Neural cell (in vitro differentiated cells): ENCODE results near the gene METTL24. TPM values are rescaled to one million over a fixed set of nuclear protein-coding genes. Genes with fewer than 3 reads are reported as not detected.

Source experiments
- H2AFZ ChIP-seq: fragments of 200-600, 300-800 bp; sonication (generic), shearing (Covaris generic); 2 replicates; pipeline ENCODE4 v1.6.0; 2014; ENCODE audit warnings: low read depth, mild to moderate bottlenecking, antibody characterized with exemption, low read length, moderate library complexity
- H3F3A ChIP-seq: fragments of 200-600 bp; shearing (Covaris generic); 2 replicates; pipeline ENCODE4 v1.6.1; 2016; ENCODE audit warnings: mild to moderate bottlenecking, moderate library complexity, mixed read lengths, antibody characterized with exemption, low read length; ENCODE audit not compliant: insufficient read depth, poor library complexity, severe bottlenecking
- H3K27ac ChIP-seq: fragments of 200-600, 300-800 bp; sonication (generic), shearing (Covaris generic); 2 replicates; pipeline ENCODE4 v1.5.1; 2014; ENCODE audit warnings: mild to moderate bottlenecking, low read length, moderate library complexity
- H3K27me3 ChIP-seq: fragments of 300-800, 200-600 bp; sonication (generic), shearing (Covaris generic); 2 replicates; pipeline ENCODE4 v1.6.0; 2014; ENCODE audit warnings: mild to moderate bottlenecking, low read depth, low read length, moderate library complexity; ENCODE audit not compliant: insufficient read depth
- H3K36me3 ChIP-seq: fragments of 300-800, 200-600 bp; sonication (generic), shearing (Covaris generic); 2 replicates; pipeline ENCODE4 v1.5.1; 2014; ENCODE audit warnings: mild to moderate bottlenecking, antibody characterized with exemption, low read length, moderate library complexity; ENCODE audit not compliant: insufficient read depth
- H3K4me2 ChIP-seq: fragments of 300-800, 200-600 bp; sonication (generic), shearing (Covaris generic); 2 replicates; pipeline ENCODE4 v1.6.0; 2014; ENCODE audit warnings: mild to moderate bottlenecking, low read length
- H3K4me3 ChIP-seq: fragments of 300-800, 200-600 bp; sonication (generic), shearing (Covaris generic); 2 replicates; pipeline ENCODE4 v1.5.1; 2014; ENCODE audit warnings: mild to moderate bottlenecking, low read length, moderate library complexity
- H3K79me2 ChIP-seq: fragments of 200-600 bp; shearing (Covaris generic); replicated peaks from 2 replicates; pipeline ENCODE4 v1.6.0; 2014; ENCODE audit warnings: mild to moderate bottlenecking, low read length, moderate library complexity; ENCODE audit not compliant: insufficient read depth
- H3K9ac ChIP-seq: fragments of 300-800, 200-600 bp; sonication (generic), shearing (Covaris generic); 2 replicates; pipeline ENCODE4 v1.6.1; 2016; ENCODE audit warnings: mild to moderate bottlenecking, low read length, mixed read lengths
- H3K9me2 ChIP-seq: fragments of 200-600 bp; shearing (Covaris generic); 2 replicates; pipeline ENCODE4 v1.6.1; 2016; ENCODE audit warnings: mild to moderate bottlenecking, low read length, mixed read lengths; ENCODE audit not compliant: insufficient read depth
- H3K9me3 ChIP-seq: fragments of 200-600, 300-800 bp; sonication (generic), shearing (Covaris generic); 2 replicates; pipeline ENCODE4 v1.6.1; 2016; ENCODE audit warnings: mild to moderate bottlenecking, mixed run types, low read length, moderate library complexity, mixed read lengths
- H4K20me1 ChIP-seq: fragments of 200-600 bp; shearing (Covaris generic); 2 replicates; pipeline ENCODE4 v1.6.1; 2016; ENCODE audit warnings: mild to moderate bottlenecking, mixed run types; ENCODE audit not compliant: insufficient read depth
- EP300 ChIP-seq: fragments of 450-650 bp; conservative IDR thresholded peaks from 2 replicates; pipeline ENCODE4 v1.6.1; 2014; ENCODE audit warnings: antibody characterized with exemption, mild to moderate bottlenecking, moderate library complexity; ENCODE audit not compliant: poor library complexity, severe bottlenecking
- EZH2 ChIP-seq: fragments of 200-600, 300-800 bp; shearing (Covaris generic), sonication (generic); IDR thresholded peaks from 2 replicates; pipeline ENCODE4 v1.6.1; 2014; ENCODE audit warnings: antibody characterized with exemption, low read length, borderline replicate concordance, mild to moderate bottlenecking; ENCODE audit not compliant: insufficient read depth, poor library complexity, severe bottlenecking
- MXI1 ChIP-seq: fragments of 450-650 bp; conservative IDR thresholded peaks from 2 replicates; pipeline ENCODE4 v1.6.1; 2014; ENCODE audit warnings: antibody characterized with exemption, mild to moderate bottlenecking; ENCODE audit not compliant: poor library complexity, severe bottlenecking
- POLR2AphosphoS5 ChIP-seq: IDR thresholded peaks from 2 replicates; pipeline ENCODE4 v1.6.1; 2012
- RAD21 ChIP-seq: fragments of 450-650 bp; conservative IDR thresholded peaks from 2 replicates; pipeline ENCODE4 v1.6.1; 2014; ENCODE audit warnings: antibody characterized with exemption, mild to moderate bottlenecking, moderate library complexity
- SMC3 ChIP-seq: fragments of 450-650 bp; conservative IDR thresholded peaks from 2 replicates; pipeline ENCODE4 v1.6.1; 2014; ENCODE audit warnings: antibody characterized with exemption, mild to moderate bottlenecking, moderate library complexity; ENCODE audit not compliant: poor library complexity
- TAF1 ChIP-seq: IDR thresholded peaks from 2 replicates; pipeline ENCODE4 v1.6.1; 2012; ENCODE audit warnings: low read depth
- polyA plus RNA-seq: library from polyadenylated mRNA; depleted of rRNA; stranded (reverse); fragments of >200 nt; gene quantifications from 2 replicates; pipeline ENCODE4 v1.2.3, GENCODE V29; 2014
- TF ChIP-seq, protein P1 (sequence below): fragments of 450-650 bp; IDR thresholded peaks from 2 replicates; pipeline ENCODE4 v1.5.1; 2014; ENCODE audit warnings: antibody characterized with exemption, mild to moderate bottlenecking, moderate library complexity; ENCODE audit not compliant: poor library complexity, severe bottlenecking
- TF ChIP-seq, protein P2 (sequence below): IDR thresholded peaks from 2 replicates; pipeline ENCODE4 v1.6.1; 2012; ENCODE audit warnings: borderline replicate concordance

Gene METTL24
- polyA plus RNA-seq, 1 donor from 2014 or later = not detected

GRCh38 chr6:110319843-110320242 is 38.3 kb downstream of the METTL24 start:
- Histone ChIP-seq H3K79me2 (no peaks in the 10 kb centered on the region), H3K9me3 (no peaks in the 10 kb centered on the region), H3K9me2 (no peaks in the 10 kb centered on the region), H3F3A (no peaks in the 10 kb centered on the region), H3K4me3 (no peak overlapping the region), H2AFZ (no peak overlapping the region), H3K27me3 (no peaks in the 10 kb centered on the region), H4K20me1 (no peaks in the 10 kb centered on the region), H3K9ac (no peak overlapping the region), H3K36me3 (no peaks in the 10 kb centered on the region), H3K27ac (no peak overlapping the region), H3K4me2 (no peak overlapping the region)
- TF ChIP-seq EZH2 = no peak

DNA sequence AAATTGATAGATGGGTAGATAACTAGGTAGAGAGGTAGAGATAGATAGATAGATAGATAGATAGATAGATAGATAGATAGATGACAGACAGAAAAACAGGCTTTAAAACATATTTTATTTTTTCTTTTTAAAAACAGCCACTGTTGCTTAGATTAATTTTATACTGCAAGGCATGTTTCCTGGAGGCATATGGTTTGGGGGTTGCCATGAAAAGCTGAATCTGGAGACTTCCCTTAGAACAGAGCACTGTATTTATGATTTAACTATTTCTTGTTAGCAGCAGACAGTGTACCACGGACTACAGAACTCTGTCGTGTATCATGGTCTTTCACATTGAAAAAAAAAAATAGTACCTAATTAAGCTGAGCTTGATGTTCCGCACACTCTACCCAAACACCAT is 38.8 kb downstream of the METTL24 start:
- Histone ChIP-seq H3K36me3 (no peaks in the 10 kb centered on the region), H4K20me1 (no peaks in the 10 kb centered on the region), H3K4me2 (no peak overlapping the region), H3K79me2 (no peaks in the 10 kb centered on the region), H3F3A (no peaks in the 10 kb centered on the region), H3K27me3 (no peaks in the 10 kb centered on the region), H3K9me2 (no peaks in the 10 kb centered on the region), H3K9ac (no peak overlapping the region), H3K27ac (no peak overlapping the region), H2AFZ (no peak overlapping the region), H3K9me3 (no peaks in the 10 kb centered on the region), H3K4me3 (no peak overlapping the region)
- TF ChIP-seq MXI1 = no peak
- TF ChIP-seq EP300 = no peak
- TF ChIP-seq, protein P1, sequence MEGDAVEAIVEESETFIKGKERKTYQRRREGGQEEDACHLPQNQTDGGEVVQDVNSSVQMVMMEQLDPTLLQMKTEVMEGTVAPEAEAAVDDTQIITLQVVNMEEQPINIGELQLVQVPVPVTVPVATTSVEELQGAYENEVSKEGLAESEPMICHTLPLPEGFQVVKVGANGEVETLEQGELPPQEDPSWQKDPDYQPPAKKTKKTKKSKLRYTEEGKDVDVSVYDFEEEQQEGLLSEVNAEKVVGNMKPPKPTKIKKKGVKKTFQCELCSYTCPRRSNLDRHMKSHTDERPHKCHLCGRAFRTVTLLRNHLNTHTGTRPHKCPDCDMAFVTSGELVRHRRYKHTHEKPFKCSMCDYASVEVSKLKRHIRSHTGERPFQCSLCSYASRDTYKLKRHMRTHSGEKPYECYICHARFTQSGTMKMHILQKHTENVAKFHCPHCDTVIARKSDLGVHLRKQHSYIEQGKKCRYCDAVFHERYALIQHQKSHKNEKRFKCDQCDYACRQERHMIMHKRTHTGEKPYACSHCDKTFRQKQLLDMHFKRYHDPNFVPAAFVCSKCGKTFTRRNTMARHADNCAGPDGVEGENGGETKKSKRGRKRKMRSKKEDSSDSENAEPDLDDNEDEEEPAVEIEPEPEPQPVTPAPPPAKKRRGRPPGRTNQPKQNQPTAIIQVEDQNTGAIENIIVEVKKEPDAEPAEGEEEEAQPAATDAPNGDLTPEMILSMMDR = no peak
- TF ChIP-seq EZH2 = no peak
- no peak for TF ChIP-seq RAD21
- TF ChIP-seq SMC3 = no peak
- no peak for TF ChIP-seq POLR2AphosphoS5
- TF ChIP-seq, protein P2, sequence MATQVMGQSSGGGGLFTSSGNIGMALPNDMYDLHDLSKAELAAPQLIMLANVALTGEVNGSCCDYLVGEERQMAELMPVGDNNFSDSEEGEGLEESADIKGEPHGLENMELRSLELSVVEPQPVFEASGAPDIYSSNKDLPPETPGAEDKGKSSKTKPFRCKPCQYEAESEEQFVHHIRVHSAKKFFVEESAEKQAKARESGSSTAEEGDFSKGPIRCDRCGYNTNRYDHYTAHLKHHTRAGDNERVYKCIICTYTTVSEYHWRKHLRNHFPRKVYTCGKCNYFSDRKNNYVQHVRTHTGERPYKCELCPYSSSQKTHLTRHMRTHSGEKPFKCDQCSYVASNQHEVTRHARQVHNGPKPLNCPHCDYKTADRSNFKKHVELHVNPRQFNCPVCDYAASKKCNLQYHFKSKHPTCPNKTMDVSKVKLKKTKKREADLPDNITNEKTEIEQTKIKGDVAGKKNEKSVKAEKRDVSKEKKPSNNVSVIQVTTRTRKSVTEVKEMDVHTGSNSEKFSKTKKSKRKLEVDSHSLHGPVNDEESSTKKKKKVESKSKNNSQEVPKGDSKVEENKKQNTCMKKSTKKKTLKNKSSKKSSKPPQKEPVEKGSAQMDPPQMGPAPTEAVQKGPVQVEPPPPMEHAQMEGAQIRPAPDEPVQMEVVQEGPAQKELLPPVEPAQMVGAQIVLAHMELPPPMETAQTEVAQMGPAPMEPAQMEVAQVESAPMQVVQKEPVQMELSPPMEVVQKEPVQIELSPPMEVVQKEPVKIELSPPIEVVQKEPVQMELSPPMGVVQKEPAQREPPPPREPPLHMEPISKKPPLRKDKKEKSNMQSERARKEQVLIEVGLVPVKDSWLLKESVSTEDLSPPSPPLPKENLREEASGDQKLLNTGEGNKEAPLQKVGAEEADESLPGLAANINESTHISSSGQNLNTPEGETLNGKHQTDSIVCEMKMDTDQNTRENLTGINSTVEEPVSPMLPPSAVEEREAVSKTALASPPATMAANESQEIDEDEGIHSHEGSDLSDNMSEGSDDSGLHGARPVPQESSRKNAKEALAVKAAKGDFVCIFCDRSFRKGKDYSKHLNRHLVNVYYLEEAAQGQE = no peak
- no peak for TF ChIP-seq TAF1

- H3K79me2 ChIP-seq = no peaks in the 10 kb centered on the region
- no peak overlapping the region for H3K4me3 ChIP-seq
- H3K9me3 ChIP-seq = no peaks in the 10 kb centered on the region
- H3K9ac ChIP-seq = no peak overlapping the region
- no peaks in the 10 kb centered on the region for H3F3A ChIP-seq
- no peak overlapping the region for H3K4me2 ChIP-seq
- TF ChIP-seq EP300 = no peak
- TF ChIP-seq MXI1 = no peak
- no peak for TF ChIP-seq RAD21
- TF ChIP-seq, protein P2 = no peak
- no peak for TF ChIP-seq EZH2
- no peak for TF ChIP-seq SMC3
- no peak for TF ChIP-seq TAF1
- TF ChIP-seq, protein P1 = no peak
- no peak for TF ChIP-seq POLR2AphosphoS5
- no peaks in the 10 kb centered on the region for H3K27me3 ChIP-seq
- no peak overlapping the region for H3K27ac ChIP-seq
- no peaks in the 10 kb centered on the region for H3K9me2 ChIP-seq
- H4K20me1 ChIP-seq = no peaks in the 10 kb centered on the region
- H3K36me3 ChIP-seq = no peaks in the 10 kb centered on the region
- no peak overlapping the region for H2AFZ ChIP-seq
These were observed 39.2 kb downstream of the METTL24 start for GRCh38 chr6:110318971-110319370.
